ENCODE measurements around the gene AFF3.

DNA sequence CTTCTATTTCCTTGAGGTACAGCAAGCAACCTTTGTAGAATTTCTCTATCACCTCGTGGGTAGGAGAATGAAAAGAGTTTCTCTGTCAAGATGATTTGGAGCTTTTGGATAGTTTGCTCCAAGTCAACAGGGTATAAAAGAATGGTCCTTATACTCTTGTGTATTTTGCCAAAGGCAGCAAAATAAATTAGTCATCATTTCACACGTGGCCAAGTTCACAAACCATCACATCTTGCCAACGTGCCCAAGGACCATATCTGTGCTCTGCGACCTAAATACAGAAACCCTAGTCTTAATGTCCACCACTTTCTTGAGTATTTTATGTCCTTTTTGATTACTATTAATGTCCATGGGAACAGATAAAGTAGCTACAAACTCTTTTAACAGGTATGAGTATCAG, 262.9 kb downstream of the AFF3 start:
- TF ChIP-seq POLR2A (IDR thresholded peaks at IDR 0.05): no peak
- TF ChIP-seq, protein P1, sequence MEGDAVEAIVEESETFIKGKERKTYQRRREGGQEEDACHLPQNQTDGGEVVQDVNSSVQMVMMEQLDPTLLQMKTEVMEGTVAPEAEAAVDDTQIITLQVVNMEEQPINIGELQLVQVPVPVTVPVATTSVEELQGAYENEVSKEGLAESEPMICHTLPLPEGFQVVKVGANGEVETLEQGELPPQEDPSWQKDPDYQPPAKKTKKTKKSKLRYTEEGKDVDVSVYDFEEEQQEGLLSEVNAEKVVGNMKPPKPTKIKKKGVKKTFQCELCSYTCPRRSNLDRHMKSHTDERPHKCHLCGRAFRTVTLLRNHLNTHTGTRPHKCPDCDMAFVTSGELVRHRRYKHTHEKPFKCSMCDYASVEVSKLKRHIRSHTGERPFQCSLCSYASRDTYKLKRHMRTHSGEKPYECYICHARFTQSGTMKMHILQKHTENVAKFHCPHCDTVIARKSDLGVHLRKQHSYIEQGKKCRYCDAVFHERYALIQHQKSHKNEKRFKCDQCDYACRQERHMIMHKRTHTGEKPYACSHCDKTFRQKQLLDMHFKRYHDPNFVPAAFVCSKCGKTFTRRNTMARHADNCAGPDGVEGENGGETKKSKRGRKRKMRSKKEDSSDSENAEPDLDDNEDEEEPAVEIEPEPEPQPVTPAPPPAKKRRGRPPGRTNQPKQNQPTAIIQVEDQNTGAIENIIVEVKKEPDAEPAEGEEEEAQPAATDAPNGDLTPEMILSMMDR (IDR thresholded peaks at IDR 0.05): no peak

Measured in right lobe of liver (tissue), 4 donors.